ENCODE results near the gene SAP130.

SAP130 gene

GRCh38 chr2:127893494-127893893, 134.4 kb downstream of the SAP130 start:
- no peaks in the 10 kb centered on the region for H3K4me1 ChIP-seq (ENCODE audit: low read length)
- H3K4me2 ChIP-seq (ENCODE audit: low read depth, low read length), result no peak overlapping the region
- H2AFZ ChIP-seq (ENCODE audit: low read length), result no peak overlapping the region

GRCh38 chr2:127893033-127893432, 134.8 kb downstream of the SAP130 start:
- Histone ChIP-seq H4K20me1 (ENCODE audit: insufficient read depth, low read length) (no peaks in the 10 kb centered on the region), H3K9ac (ENCODE audit: low read length) (no peak overlapping the region), H3K4me3 (ENCODE audit: low read length) (no peak overlapping the region), H3K4me2 (ENCODE audit: low read depth, low read length) (no peak overlapping the region), H2AFZ (ENCODE audit: low read length) (no peak overlapping the region), H3K9me3 (replicated peaks; ENCODE audit: insufficient read depth, low read length) (no peaks in the 10 kb centered on the region), H3K27me3 (replicated peaks; ENCODE audit: insufficient read depth, low read length) (no peaks in the 10 kb centered on the region), H3K27ac (ENCODE audit: low read length) (no peak overlapping the region), H3F3A (ENCODE audit: insufficient read depth, low read length) (no peaks in the 10 kb centered on the region), H3K9me2 (replicated peaks; ENCODE audit: insufficient read depth, low read length) (no peaks in the 10 kb centered on the region), H3K36me3 (replicated peaks; ENCODE audit: insufficient read depth, low read length) (no peaks in the 10 kb centered on the region), H3K79me2 (ENCODE audit: low read length) (no peaks in the 10 kb centered on the region), H3K4me1 (ENCODE audit: low read length) (no peaks in the 10 kb centered on the region)
- no peak for DNase-seq
- no peak for TF ChIP-seq EZH2 (optimal IDR thresholded peaks at IDR 0.05; ENCODE audit: low read depth, low read length)
- no peak for TF ChIP-seq CTCF (IDR thresholded peaks at IDR 0.05; ENCODE audit: low read length)
- TF ChIP-seq EZH2phosphoT487 (IDR thresholded peaks at IDR 0.05; ENCODE audit: low read length), result no peak

More at GRCh38 chr2:127893494-127893893, 134.4 kb downstream of the SAP130 start:
- Histone ChIP-seq H3K9ac (ENCODE audit: low read length) (no peak overlapping the region), H3K9me3 (replicated peaks; ENCODE audit: insufficient read depth, low read length) (no peaks in the 10 kb centered on the region), H3F3A (ENCODE audit: insufficient read depth, low read length) (no peaks in the 10 kb centered on the region), H3K27ac (ENCODE audit: low read length) (no peak overlapping the region), H3K27me3 (replicated peaks; ENCODE audit: insufficient read depth, low read length) (no peaks in the 10 kb centered on the region), H3K4me3 (ENCODE audit: low read length) (no peak overlapping the region), H3K79me2 (ENCODE audit: low read length) (no peaks in the 10 kb centered on the region), H4K20me1 (ENCODE audit: insufficient read depth, low read length) (no peaks in the 10 kb centered on the region), H3K36me3 (replicated peaks; ENCODE audit: insufficient read depth, low read length) (no peaks in the 10 kb centered on the region), H3K9me2 (replicated peaks; ENCODE audit: insufficient read depth, low read length) (no peaks in the 10 kb centered on the region)
- DNase-seq, result no peak
- TF ChIP-seq CTCF (IDR thresholded peaks at IDR 0.05; ENCODE audit: low read length) (no peak), EZH2 (optimal IDR thresholded peaks at IDR 0.05; ENCODE audit: low read depth, low read length) (no peak), EZH2phosphoT487 (IDR thresholded peaks at IDR 0.05; ENCODE audit: low read length) (no peak)

- H3K79me2 ChIP-seq (ENCODE audit: low read length), result no peaks in the 10 kb centered on the region
- no peaks in the 10 kb centered on the region for H3K27me3 ChIP-seq (replicated peaks; ENCODE audit: insufficient read depth, low read length)
- H3K27ac ChIP-seq (ENCODE audit: low read length), result no peak overlapping the region
- no peaks in the 10 kb centered on the region for H3K36me3 ChIP-seq (replicated peaks; ENCODE audit: insufficient read depth, low read length)
- no peak for DNase-seq
- H3K9me3 ChIP-seq (replicated peaks; ENCODE audit: insufficient read depth, low read length), result no peaks in the 10 kb centered on the region
- H3K4me1 ChIP-seq (ENCODE audit: low read length), result no peaks in the 10 kb centered on the region
- no peak overlapping the region for H3K4me3 ChIP-seq (ENCODE audit: low read length)
- H3K9me2 ChIP-seq (replicated peaks; ENCODE audit: insufficient read depth, low read length), result no peaks in the 10 kb centered on the region
- H2AFZ ChIP-seq (ENCODE audit: low read length), result no peak overlapping the region
- no peaks in the 10 kb centered on the region for H4K20me1 ChIP-seq (ENCODE audit: insufficient read depth, low read length)
- TF ChIP-seq EZH2phosphoT487 (IDR thresholded peaks at IDR 0.05; ENCODE audit: low read length) (no peak), CTCF (IDR thresholded peaks at IDR 0.05; ENCODE audit: low read length) (no peak), EZH2 (optimal IDR thresholded peaks at IDR 0.05; ENCODE audit: low read depth, low read length) (no peak)
- no peak overlapping the region for H3K9ac ChIP-seq (ENCODE audit: low read length)
- H3F3A ChIP-seq (ENCODE audit: insufficient read depth, low read length), result no peaks in the 10 kb centered on the region
- H3K4me2 ChIP-seq (ENCODE audit: low read depth, low read length), result no peak overlapping the region
Measured at GRCh38 chr2:127891811-127892210, 136.0 kb downstream of the SAP130 start.

Measured in MM.1S (cell line).